Esophagus muscularis mucosa (tissue), 4 donors: Measurements from ENCODE around the gene NUDT3. TPM values are rescaled to one million over a fixed set of nuclear protein-coding genes. Genes with fewer than 3 reads are reported as not detected.
A peak's percentile ranks its signal among the peaks of the same experiment; 100 is the strongest.

ENCODE experiments used
- DNase-seq: peaks from one replicate; pipeline ENCODE4 v3.0.0-alpha.2; 2017; ENCODE audit errors: extremely low spot score
- H3K27ac ChIP-seq, 4 donors: fragments of 200-600 bp; sonication (generic); replicated peaks in 1 of 4; 1 replicate in 3 of 4; 2 replicates in 1 of 4; pipeline ENCODE4 v1.5.1; 2016 to 2019; ENCODE audit warnings: mild to moderate bottlenecking in 1 of 4
- H3K27me3 ChIP-seq, 4 donors: fragments of 200-600 bp; sonication (generic); one replicate each; pipeline versions ENCODE4 v1.5.1 to v1.6.0; 2016 to 2019
- H3K36me3 ChIP-seq, 4 donors: fragments of 200-600 bp; sonication (generic); one replicate each; pipeline ENCODE4 v1.5.1; 2016 to 2019
- H3K4me1 ChIP-seq, 4 donors: fragments of 200-600 bp; sonication (generic); one replicate each; pipeline ENCODE4 v1.5.1; 2016 to 2019
- H3K4me3 ChIP-seq, 4 donors: fragments of 200-600 bp; sonication (generic); 1 replicate in 2 of 4; 2 replicates in 2 of 4; pipeline ENCODE4 v1.5.1; 2016 to 2019; ENCODE audit warnings: mild to moderate bottlenecking in 4 of 4, moderate library complexity in 1 of 4
- H3K9me3 ChIP-seq, 4 donors: fragments of 200-600 bp; sonication (generic); 1 replicate in 3 of 4; 2 replicates in 1 of 4; pipeline ENCODE4 v1.5.1; 2016 to 2019
- CTCF ChIP-seq, 3 experiments: fragments of 200-600 bp in 2 of 3; fragments of 450-650 bp in 1 of 3; sonication (generic) in 2 of 3; IDR thresholded peaks; one replicate each; pipeline ENCODE4 v1.5.1; 2017 to 2019; ENCODE audit warnings: antibody characterized with exemption in 3 of 3, mild to moderate bottlenecking in 2 of 3, moderate library complexity in 1 of 3
- EP300 ChIP-seq: sonication (generic); formaldehyde crosslinking; IDR thresholded peaks from one replicate; pipeline ENCODE4 v1.6.1; 2017; ENCODE audit warnings: antibody characterized with exemption
- POLR2A ChIP-seq: fragments of 450-650 bp; IDR thresholded peaks from one replicate; pipeline ENCODE4 v1.6.1; 2017; ENCODE audit warnings: antibody characterized with exemption, moderate library complexity, mild to moderate bottlenecking, low read depth
- POLR2AphosphoS5 ChIP-seq, 2 donors: sonication (generic); formaldehyde crosslinking; IDR thresholded peaks; one replicate each; pipeline ENCODE4 v1.6.1; 2017; ENCODE audit warnings: antibody characterized with exemption in 2 of 2
- WGBS: methylation state at CpG from one replicate; pipeline ENCODE4 v1.1.5; 2018; 5-methylcytosine and 5-hydroxymethylcytosine counted together
- intact Hi-C: fragments of 100-400 bp; cut with DNase I; formaldehyde crosslinking; loops from one replicate; pipeline ENCODE4 v1.15.1; 2023
- total RNA-seq, 4 donors: library from RNA; depleted of rRNA; stranded (reverse); fragments of >200 nt; gene quantifications; one replicate each; pipeline versions ENCODE4 v1.1.0 to v1.2.1, GENCODE V29; 2016

The NUDT3 gene
- total RNA-seq, 4 donors from 2014 or later = 37.1 to 57.2 (median 47.4) TPM

GRCh38 chr6:34390531-34391472 lies 1.7 kb downstream of the NUDT3 start:
- Histone ChIP-seq H3K9me3 (no peaks in the 10 kb centered on the region), H3K4me3 (peak overlapping the region; percentile 78 to 97 (median 93)), H3K36me3 (no peaks in the 10 kb centered on the region), H3K4me1 (peaks cover 54 to 69% (median 61%) of the 10 kb centered on the region in 4 donors), H3K27ac (peak overlapping the region; percentile 92 to 98 (median 96)), H3K27me3 (no peaks in the 10 kb centered on the region)
- intact Hi-C loops = loop anchor here (5.0 kb wide), 1 partner anchor 194 kb away; no protein-coding TSS in a partner anchor
- TF ChIP-seq POLR2AphosphoS5 (IDR thresholded peaks at IDR 0.05) (peak; percentile 36 to 53), EP300 (no peak)
- WGBS = 22% methylated on average over 14 of the region's 14 CpGs
- DNase-seq = no peak

GRCh38 chr6:34389034-34389433 lies 3.4 kb downstream of the NUDT3 start:
- intact Hi-C loops = no loop called here
- Histone ChIP-seq H3K9me3 (no peaks in the 10 kb centered on the region), H3K36me3 (no peaks in the 10 kb centered on the region), H3K27me3 (no peaks in the 10 kb centered on the region), H3K4me3 (no peak overlapping the region), H3K4me1 (peaks cover 69 to 83% (median 72%) of the 10 kb centered on the region in 4 donors), H3K27ac (no peak overlapping the region)
- DNase-seq = no peak
- 87% methylated on average over 3 of the region's 3 CpGs for WGBS
- no peak for TF ChIP-seq POLR2AphosphoS5 (IDR thresholded peaks at IDR 0.05)
- TF ChIP-seq POLR2A = no peak
- no peak for TF ChIP-seq CTCF (IDR thresholded peaks at IDR 0.05)
- no peak for TF ChIP-seq EP300

GRCh38 chr6:34388421-34388820 lies 4.0 kb downstream of the NUDT3 start:
- Histone ChIP-seq H3K4me1 (peaks cover 69 to 83% (median 72%) of the 10 kb centered on the region in 4 donors), H3K27me3 (no peaks in the 10 kb centered on the region), H3K4me3 (no peak overlapping the region), H3K36me3 (no peaks in the 10 kb centered on the region), H3K9me3 (no peaks in the 10 kb centered on the region), H3K27ac (no peak overlapping the region)
- DNase-seq = no peak
- TF ChIP-seq POLR2AphosphoS5 (IDR thresholded peaks at IDR 0.05) = no peak
- no peak for TF ChIP-seq EP300
- no peak for TF ChIP-seq CTCF (IDR thresholded peaks at IDR 0.05)
- no peak for TF ChIP-seq POLR2A
- intact Hi-C loops = no loop called here
- 60% methylated on average over 3 of the region's 3 CpGs for WGBS

- no peak overlapping the region for H3K27ac ChIP-seq
- intact Hi-C loops = no loop called here
These were observed 5.9 kb downstream of the NUDT3 start for GRCh38 chr6:34386316-34387137.

More at GRCh38 chr6:34386316-34387137, 5.9 kb downstream of the NUDT3 start:
- 78% methylated on average over 4 of the region's 4 CpGs for WGBS
- Histone ChIP-seq H3K4me3 (no peak overlapping the region), H3K36me3 (no peaks in the 10 kb centered on the region), H3K9me3 (no peaks in the 10 kb centered on the region), H3K4me1 (peaks cover 70 to 84% (median 73%) of the 10 kb centered on the region in 4 donors), H3K27me3 (no peaks in the 10 kb centered on the region)
- TF ChIP-seq POLR2A = no peak
- TF ChIP-seq CTCF (IDR thresholded peaks at IDR 0.05) = no peak
- no peak for TF ChIP-seq POLR2AphosphoS5 (IDR thresholded peaks at IDR 0.05)
- no peak for TF ChIP-seq EP300
- no peak for DNase-seq
